CD4-positive, alpha-beta T cell treated with Interleukin-17A for 1 hour (primary cell): Measurements from ENCODE around the gene CD2BP2.

Experiments
- DNase-seq: peaks from one replicate; pipeline ENCODE4 v3.0.0-alpha.2; 2020

The CD2BP2 gene

GRCh38 chr16:30378236-30379157 is 23.4 kb upstream of the CD2BP2 start:
- peak; percentile 99 for DNase-seq

- DNase-seq: peak; percentile 93
These were observed 22.7 kb upstream of the CD2BP2 start for GRCh38 chr16:30377812-30378235.

- no peak for DNase-seq
These were observed 22.1 kb upstream of the CD2BP2 start for GRCh38 chr16:30377050-30377811.

GRCh38 chr16:30376461-30376902 is 21.4 kb upstream of the CD2BP2 start:
- no peak for DNase-seq

- no peak for DNase-seq
These were observed 20.8 kb upstream of the CD2BP2 start for GRCh38 chr16:30375864-30376263.

- DNase-seq: no peak
These were observed 19.4 kb upstream of the CD2BP2 start, which contains the start of gene MYL11 for GRCh38 chr16:30374538-30374937. Gene MYL11, plus strand, starts transcription at chr16:30374802. Its CDS starts 56 bp downstream, at chr16:30374858.

GRCh38 chr16:30372725-30373124 is 17.6 kb upstream of the CD2BP2 start:
- no peak for DNase-seq

GRCh38 chr16:30372038-30372712 is 17.1 kb upstream of the CD2BP2 start:
- DNase-seq: no peak

- DNase-seq: no peak
These were observed 16.2 kb upstream of the CD2BP2 start for GRCh38 chr16:30371248-30371816.

- peak; percentile 100 for DNase-seq
These were observed 15.5 kb upstream of the CD2BP2 start, which contains the start of gene TBC1D10B for GRCh38 chr16:30370456-30371247. Gene TBC1D10B, minus strand, starts transcription at chr16:30370494. Its CDS starts 311 bp downstream, at chr16:30370183.

GRCh38 chr16:30369938-30370455 is 14.9 kb upstream of the CD2BP2 start:
- no peak for DNase-seq

GRCh38 chr16:30369091-30369937 is 14.2 kb upstream of the CD2BP2 start:
- DNase-seq: no peak

- DNase-seq: no peak
These were observed 13.6 kb upstream of the CD2BP2 start for GRCh38 chr16:30368792-30369090.

GRCh38 chr16:30368122-30368791 is 13.1 kb upstream of the CD2BP2 start:
- DNase-seq: no peak

- no peak for DNase-seq
These were observed 12.4 kb upstream of the CD2BP2 start for GRCh38 chr16:30367349-30368009.

- DNase-seq: no peak
These were observed 11.4 kb upstream of the CD2BP2 start for GRCh38 chr16:30366511-30366910.

GRCh38 chr16:30365200-30365599 is 10.1 kb upstream of the CD2BP2 start:
- DNase-seq: no peak

GRCh38 chr16:30361180-30361579 is 6.1 kb upstream of the CD2BP2 start:
- no peak for DNase-seq

- DNase-seq: no peak
These were observed 4.7 kb upstream of the CD2BP2 start for GRCh38 chr16:30359871-30360170.
